H9 (cell line): ENCODE measurements around the gene KY. TPM values are rescaled to one million over a fixed set of nuclear protein-coding genes. Genes with fewer than 3 reads are reported as not detected.

Source experiments
- DNase-seq: peaks from one replicate; pipeline ENCODE4 v3.0.0-alpha.2; 2017
- H2AFZ ChIP-seq: one replicate; pipeline ENCODE4 v1.6.1; 2013; ENCODE audit warnings: mild to moderate bottlenecking, low read length, control low read depth, moderate library complexity
- H2AK5ac ChIP-seq: 2 replicates; pipeline ENCODE4 v1.6.1; 2013; ENCODE audit warnings: low read length, control low read depth, mixed read lengths; ENCODE audit not compliant: insufficient read length
- H2BK120ac ChIP-seq: one replicate; pipeline ENCODE4 v1.6.1; 2013; ENCODE audit warnings: low read depth, mild to moderate bottlenecking, low read length, control low read depth, inconsistent platforms; ENCODE audit not compliant: poor library complexity, severe bottlenecking
- H2BK12ac ChIP-seq: 2 replicates; pipeline ENCODE4 v1.6.1; 2013; ENCODE audit warnings: low read length, control low read depth, mixed read lengths, low read depth; ENCODE audit not compliant: insufficient read length
- H2BK15ac ChIP-seq: 2 replicates; pipeline ENCODE4 v1.6.1; 2013; ENCODE audit warnings: low read depth, low read length, control low read depth
- H2BK20ac ChIP-seq: one replicate; pipeline ENCODE4 v1.6.1; 2013; ENCODE audit warnings: low read depth, mild to moderate bottlenecking, low read length, control low read depth, inconsistent platforms; ENCODE audit not compliant: poor library complexity, severe bottlenecking
- H2BK5ac ChIP-seq: 2 replicates; pipeline ENCODE4 v1.6.1; 2013; ENCODE audit warnings: low read length, control low read depth, mixed read lengths; ENCODE audit not compliant: insufficient read length
- H3K14ac ChIP-seq: 2 replicates; pipeline ENCODE4 v1.6.1; 2013; ENCODE audit warnings: low read length, control low read depth; ENCODE audit not compliant: insufficient read depth
- H3K18ac ChIP-seq: 2 replicates; pipeline ENCODE4 v1.6.1; 2013; ENCODE audit warnings: low read depth, mild to moderate bottlenecking, mixed read lengths, low read length, control low read depth; ENCODE audit not compliant: insufficient read length
- H3K23ac ChIP-seq: 2 replicates; pipeline ENCODE4 v1.6.1; 2013; ENCODE audit warnings: low read length, control low read depth, mixed read lengths, low read depth; ENCODE audit not compliant: insufficient read length
- H3K23me2 ChIP-seq: 2 replicates; pipeline ENCODE4 v1.6.1; 2013; ENCODE audit warnings: low read depth, mild to moderate bottlenecking, mixed read lengths, low read length, control low read depth; ENCODE audit not compliant: insufficient read length, poor library complexity, severe bottlenecking
- H3K27ac ChIP-seq: 2 replicates; pipeline ENCODE4 v1.5.1; 2013; ENCODE audit warnings: low read length, control low read depth, mixed read lengths, low read depth; ENCODE audit not compliant: insufficient read length
- H3K27me3 ChIP-seq: 2 replicates; pipeline ENCODE4 v1.6.1; 2013; ENCODE audit warnings: low read length, control low read depth, inconsistent platforms; ENCODE audit not compliant: insufficient read depth
- H3K4ac ChIP-seq: 2 replicates; pipeline ENCODE4 v1.6.1; 2013; ENCODE audit warnings: low read depth, mild to moderate bottlenecking, control low read depth, inconsistent platforms, low read length, moderate library complexity
- H3K4me1 ChIP-seq: 2 replicates; pipeline ENCODE4 v1.6.1; 2013; ENCODE audit warnings: low read length, control low read depth, inconsistent platforms; ENCODE audit not compliant: insufficient read depth
- H3K4me2 ChIP-seq: 2 replicates; pipeline ENCODE4 v1.6.1; 2013; ENCODE audit warnings: low read length, control low read depth, mixed read lengths; ENCODE audit not compliant: insufficient read length, insufficient read depth
- H3K56ac ChIP-seq: 2 replicates; pipeline ENCODE4 v1.6.1; 2013; ENCODE audit warnings: low read depth, mild to moderate bottlenecking, mixed read lengths, low read length, control low read depth; ENCODE audit not compliant: insufficient read length
- H3K79me1 ChIP-seq: 2 replicates; pipeline ENCODE4 v1.6.1; 2013; ENCODE audit warnings: low read depth, mild to moderate bottlenecking, moderate library complexity, low read length, control low read depth, inconsistent platforms; ENCODE audit not compliant: insufficient read depth, poor library complexity, severe bottlenecking
- H3K79me2 ChIP-seq: 2 replicates; pipeline ENCODE4 v1.6.1; 2013; ENCODE audit warnings: low read length, control low read depth, inconsistent platforms; ENCODE audit not compliant: insufficient read depth
- H3K9ac ChIP-seq: 2 replicates; pipeline ENCODE4 v1.6.1; 2013; ENCODE audit warnings: low read length, control low read depth, mixed read lengths; ENCODE audit not compliant: insufficient read length; ENCODE audit errors: extremely low read depth
- H3K9me3 ChIP-seq: one replicate; pipeline ENCODE4 v1.6.1; 2013; ENCODE audit warnings: low read depth, low read length, inconsistent platforms; ENCODE audit not compliant: control insufficient read depth
- H3T11ph ChIP-seq: one replicate; pipeline ENCODE4 v1.6.1; 2013; ENCODE audit warnings: mild to moderate bottlenecking, low read length, control low read depth, inconsistent platforms
- H4K20me1 ChIP-seq: one replicate; pipeline ENCODE4 v1.6.1; 2013; ENCODE audit not compliant: control insufficient read depth, insufficient read length, insufficient read depth
- H4K5ac ChIP-seq: 2 replicates; pipeline ENCODE4 v1.6.1; 2013; ENCODE audit warnings: low read depth, mild to moderate bottlenecking, mixed read lengths, low read length, control low read depth; ENCODE audit not compliant: insufficient read length
- H4K8ac ChIP-seq: replicated peaks from 2 replicates; pipeline ENCODE4 v1.6.1; 2013; ENCODE audit warnings: low read length, control low read depth, mixed read lengths, low read depth; ENCODE audit not compliant: insufficient read length
- H4K91ac ChIP-seq: 2 replicates; pipeline ENCODE4 v1.6.1; 2013; ENCODE audit warnings: low read depth, mild to moderate bottlenecking, moderate library complexity, mixed read lengths, low read length, control low read depth; ENCODE audit not compliant: insufficient read length
- H3K27ac Mint-ChIP-seq, 3 experiments: 2 replicates in 2 of 3; 3 replicates in 1 of 3; pipeline ENCODE4 v1.8.0; 2020 to 2021; ENCODE audit warnings: mixed read lengths in 3 of 3, mild to moderate bottlenecking in 1 of 3, moderate library complexity in 1 of 3
- H3K27me3 Mint-ChIP-seq: 2 replicates; pipeline ENCODE4 v1.8.0; 2021; ENCODE audit warnings: low read depth, mild to moderate bottlenecking, moderate library complexity, mixed read lengths
- H3K36me3 Mint-ChIP-seq, 3 experiments: 2 replicates in 2 of 3; 3 replicates in 1 of 3; pipeline ENCODE4 v1.8.0; 2020 to 2021; ENCODE audit warnings: low read depth in 3 of 3, mixed read lengths in 3 of 3; ENCODE audit not compliant: insufficient read depth in 1 of 3
- H3K4me1 Mint-ChIP-seq, 2 experiments: 2 replicates each; pipeline ENCODE4 v1.8.0; 2020; ENCODE audit warnings: mixed read lengths in 2 of 2
- H3K4me3 Mint-ChIP-seq, 2 experiments: 2 replicates in 1 of 2; 3 replicates in 1 of 2; pipeline ENCODE4 v1.8.0; 2020 to 2021; ENCODE audit warnings: mild to moderate bottlenecking in 2 of 2, mixed read lengths in 2 of 2, moderate library complexity in 1 of 2
- H3K9me3 Mint-ChIP-seq, 2 experiments: 2 replicates in 1 of 2; 3 replicates in 1 of 2; pipeline ENCODE4 v1.8.0; 2020; ENCODE audit warnings: mild to moderate bottlenecking in 2 of 2, mixed read lengths in 2 of 2, moderate library complexity in 1 of 2
- CTCF ChIP-seq: fragments of 200-600 bp; sonication (generic); conservative IDR thresholded peaks from 3 replicates; pipeline ENCODE4 v1.8.0; 2021; ENCODE audit warnings: antibody characterized with exemption, mild to moderate bottlenecking
- total RNA-seq: library from RNA; stranded (reverse); gene quantifications from 2 replicates; pipeline ENCODE4 v1.2.1, GENCODE V29; 2021

The KY gene
- total RNA-seq, 1 experiment from 2014 or later = not detected

DNA sequence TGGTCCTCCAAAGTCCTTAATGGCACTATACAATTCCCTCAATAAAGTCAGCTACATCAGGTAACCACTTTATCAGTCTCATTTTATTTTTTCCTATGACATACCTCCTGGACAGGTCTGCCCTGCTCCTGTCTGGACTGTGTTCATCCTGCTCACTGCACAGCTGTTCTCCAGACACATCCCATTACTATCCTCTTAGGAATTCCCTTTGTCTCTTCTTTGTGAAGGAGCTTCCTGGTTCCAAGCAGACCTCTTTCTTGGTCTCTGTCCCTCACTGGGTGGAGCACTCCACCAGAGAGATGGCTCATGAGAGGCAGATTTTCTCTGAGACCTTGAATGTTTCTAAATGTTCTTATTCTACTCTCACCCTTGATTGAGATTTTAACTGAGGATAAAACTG, 60.1 kb downstream of the KY start:
- no peaks in the 10 kb centered on the region for H3K4me1 Mint-ChIP-seq
- no peak overlapping the region for H4K91ac ChIP-seq

More for the DNA sequence above, 60.1 kb downstream of the KY start:
- no peaks in the 10 kb centered on the region for H3K23me2 ChIP-seq
- H3K4me3 Mint-ChIP-seq = no peak overlapping the region
- no peak overlapping the region; a peak in 1 of 7 replicates for H3K27ac Mint-ChIP-seq
- no peaks in the 10 kb centered on the region; the same call in 1 of the 2 replicates for H3K27me3 ChIP-seq
- no peaks in the 10 kb centered on the region for H3K4me1 ChIP-seq
- H4K20me1 ChIP-seq = no peaks in the 10 kb centered on the region
- peaks cover 5 to 8% of the 10 kb centered on the region in 2 experiments; a peak in 3 of 5 replicates for H3K9me3 Mint-ChIP-seq
- H4K8ac ChIP-seq = no peak overlapping the region
- H3K9ac ChIP-seq = no peak overlapping the region
- peaks cover 24% of the 10 kb centered on the region for H3K27me3 Mint-ChIP-seq
- H3K56ac ChIP-seq = no peak overlapping the region
- no peak overlapping the region for H3K14ac ChIP-seq
- DNase-seq = no peak
- no peak overlapping the region for H2AFZ ChIP-seq
- H3K4ac ChIP-seq = no peak overlapping the region
- H3K36me3 Mint-ChIP-seq = peaks cover 0 to 2% (median 0%) of the 10 kb centered on the region in 3 experiments; a peak in 1 of 7 replicates
- H2AK5ac ChIP-seq = no peak overlapping the region
- no peak overlapping the region for H3K27ac ChIP-seq
- H3K23ac ChIP-seq = no peak overlapping the region
- no peak overlapping the region for H2BK20ac ChIP-seq
- TF ChIP-seq CTCF = no peak
- H3K4me2 ChIP-seq = no peak overlapping the region
- no peaks in the 10 kb centered on the region for H3K79me1 ChIP-seq
- no peak overlapping the region for H2BK12ac ChIP-seq
- no peak overlapping the region for H2BK5ac ChIP-seq
- H4K5ac ChIP-seq = no peak overlapping the region
- H3K9me3 ChIP-seq = no peaks in the 10 kb centered on the region
- H2BK120ac ChIP-seq = no peak overlapping the region
- no peak overlapping the region for H2BK15ac ChIP-seq
- H3K18ac ChIP-seq = no peak overlapping the region
- H3K79me2 ChIP-seq = no peaks in the 10 kb centered on the region
- H3T11ph ChIP-seq = no peak overlapping the region
